ENCODE data around the gene FBXW11. TPM values are rescaled to one million over a fixed set of nuclear protein-coding genes. Genes with fewer than 3 reads are reported as not detected.

The FBXW11 gene
- total and polyA plus RNA-seq, 12 donors, result 6.8 to 89.0 (median 60.3) TPM

DNA sequence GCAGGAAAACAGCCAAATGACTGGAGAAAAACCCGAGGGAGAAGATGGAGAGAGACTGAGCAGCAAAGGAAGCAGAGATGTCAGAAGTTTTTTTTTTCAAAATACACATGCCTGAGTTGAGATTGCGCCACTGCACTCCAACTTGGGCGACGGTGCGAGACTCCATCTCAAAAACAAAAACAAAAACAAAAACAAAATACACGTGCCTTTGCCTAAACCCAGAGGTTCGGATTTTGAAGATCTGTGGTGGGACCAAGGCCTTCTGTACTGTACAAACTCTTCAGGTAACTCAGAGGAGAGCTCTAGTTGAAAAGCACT is 38.8 kb upstream of the FBXW11 start:
- no peak overlapping the region for H3K4me3 ChIP-seq
- no peak for DNase-seq
- no peaks in the 10 kb centered on the region for H3K9me3 ChIP-seq (replicated peaks in 1 of 3)
- TF ChIP-seq POLR2A (IDR thresholded peaks at IDR 0.05), result no peak
- TF ChIP-seq, protein P1, sequence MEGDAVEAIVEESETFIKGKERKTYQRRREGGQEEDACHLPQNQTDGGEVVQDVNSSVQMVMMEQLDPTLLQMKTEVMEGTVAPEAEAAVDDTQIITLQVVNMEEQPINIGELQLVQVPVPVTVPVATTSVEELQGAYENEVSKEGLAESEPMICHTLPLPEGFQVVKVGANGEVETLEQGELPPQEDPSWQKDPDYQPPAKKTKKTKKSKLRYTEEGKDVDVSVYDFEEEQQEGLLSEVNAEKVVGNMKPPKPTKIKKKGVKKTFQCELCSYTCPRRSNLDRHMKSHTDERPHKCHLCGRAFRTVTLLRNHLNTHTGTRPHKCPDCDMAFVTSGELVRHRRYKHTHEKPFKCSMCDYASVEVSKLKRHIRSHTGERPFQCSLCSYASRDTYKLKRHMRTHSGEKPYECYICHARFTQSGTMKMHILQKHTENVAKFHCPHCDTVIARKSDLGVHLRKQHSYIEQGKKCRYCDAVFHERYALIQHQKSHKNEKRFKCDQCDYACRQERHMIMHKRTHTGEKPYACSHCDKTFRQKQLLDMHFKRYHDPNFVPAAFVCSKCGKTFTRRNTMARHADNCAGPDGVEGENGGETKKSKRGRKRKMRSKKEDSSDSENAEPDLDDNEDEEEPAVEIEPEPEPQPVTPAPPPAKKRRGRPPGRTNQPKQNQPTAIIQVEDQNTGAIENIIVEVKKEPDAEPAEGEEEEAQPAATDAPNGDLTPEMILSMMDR (IDR thresholded peaks at IDR 0.05), result no peak
- H3K27me3 ChIP-seq, result no peaks in the 10 kb centered on the region
- 81 to 91% (median 84%) methylated on average over 7 of the region's 7 CpGs for WGBS, 4 donors
- no peak overlapping the region for H3K27ac ChIP-seq
- intact Hi-C loops (cut with DNase I), result loop anchor here in 1 of 2 donors (10.0 kb wide), 1 partner anchor 130 kb away; no protein-coding TSS in a partner anchor
- H3K4me1 ChIP-seq (replicated peaks in 1 of 2), result peaks cover 0 to 8% of the 10 kb centered on the region in 2 donors
- H3K36me3 ChIP-seq (replicated peaks in 1 of 2), result peaks cover 0 to 14% of the 10 kb centered on the region in 2 donors

DNA sequence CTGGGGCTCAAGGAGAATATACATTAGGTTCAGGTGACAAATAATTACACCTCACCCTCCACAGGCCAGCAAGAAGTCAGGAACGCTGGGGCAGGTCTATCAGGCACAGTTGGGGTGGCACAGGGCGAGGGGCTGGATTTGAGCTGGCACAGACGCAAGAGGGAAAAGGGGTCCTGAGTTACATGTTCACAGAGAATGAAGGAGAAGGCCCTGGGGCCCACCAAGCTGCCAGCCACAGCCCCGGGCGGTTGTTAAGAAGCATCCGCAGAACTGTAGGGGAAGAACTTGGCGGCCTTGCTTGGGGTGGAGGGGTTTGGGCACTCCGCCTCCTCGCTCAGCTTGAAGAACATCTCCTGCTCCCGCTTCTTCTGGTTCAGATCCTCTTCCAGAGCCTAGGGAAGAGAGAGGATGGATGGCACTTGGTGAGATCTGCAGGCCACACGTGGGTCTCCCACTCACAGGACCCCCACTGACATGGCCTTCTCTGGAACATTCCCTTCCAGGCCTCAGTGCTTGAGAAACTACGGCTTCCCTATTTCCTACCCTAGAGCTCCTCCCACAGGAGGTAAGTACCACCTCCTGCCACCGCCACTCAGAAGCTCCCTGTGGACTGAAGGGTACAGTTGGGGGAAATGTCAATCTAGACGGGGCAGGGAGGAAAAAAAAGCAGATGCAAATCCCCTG is 38.3 kb upstream of the FBXW11 start:
- no peak for DNase-seq
- H3K4me3 ChIP-seq, result no peak overlapping the region
- TF ChIP-seq, protein P1 (IDR thresholded peaks at IDR 0.05), result no peak
- no peak for TF ChIP-seq POLR2A (IDR thresholded peaks at IDR 0.05)
- no peaks in the 10 kb centered on the region for H3K27me3 ChIP-seq
- intact Hi-C loops (cut with DNase I), result loop anchor here in 1 of 2 donors (10.0 kb wide), 1 partner anchor 130 kb away; no protein-coding TSS in a partner anchor
- no peak overlapping the region for H3K27ac ChIP-seq
- WGBS, 4 donors, result 90 to 94% (median 92%) methylated on average over 14 of the region's 14 CpGs
- H3K9me3 ChIP-seq (replicated peaks in 1 of 3), result no peaks in the 10 kb centered on the region
- H3K4me1 ChIP-seq (replicated peaks in 1 of 2), result peaks cover 0 to 8% of the 10 kb centered on the region in 2 donors
- peaks cover 0 to 14% of the 10 kb centered on the region in 2 donors for H3K36me3 ChIP-seq (replicated peaks in 1 of 2)

DNA sequence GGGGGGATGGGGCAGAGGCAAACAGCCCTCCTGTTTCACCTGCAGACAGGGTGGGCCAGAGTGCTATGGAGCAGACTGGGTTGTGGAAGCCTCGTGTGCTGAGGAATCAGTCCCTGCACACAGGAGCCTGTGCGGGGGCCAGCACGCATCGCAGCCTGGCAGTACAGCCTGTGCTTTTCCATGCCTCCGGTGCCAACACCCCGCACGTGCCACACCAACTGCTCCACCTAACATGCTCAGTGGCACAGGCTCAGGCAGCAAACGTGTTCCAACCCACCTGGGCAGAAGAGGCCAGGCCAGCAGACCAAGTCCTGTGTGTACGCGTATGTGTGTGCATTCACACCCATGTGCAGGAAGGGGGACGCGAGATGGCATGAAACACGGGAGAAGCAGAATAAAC is 37.4 kb upstream of the FBXW11 start:
- intact Hi-C loops (cut with DNase I), result loop anchor here in 1 of 2 donors (10.0 kb wide), 1 partner anchor 129 kb away; no protein-coding TSS in a partner anchor
- Histone ChIP-seq H3K36me3 (replicated peaks in 1 of 2) (peaks cover 0 to 14% of the 10 kb centered on the region in 2 donors), H3K4me3 (no peak overlapping the region), H3K9me3 (replicated peaks in 1 of 3) (no peaks in the 10 kb centered on the region), H3K4me1 (replicated peaks in 1 of 2) (peaks cover 0 to 8% of the 10 kb centered on the region in 2 donors), H3K27ac (no peak overlapping the region), H3K27me3 (no peaks in the 10 kb centered on the region)
- no peak for TF ChIP-seq POLR2A (IDR thresholded peaks at IDR 0.05)
- TF ChIP-seq, protein P1 (IDR thresholded peaks at IDR 0.05), result no peak
- DNase-seq, result no peak
- WGBS, 4 donors, result 86 to 97% (median 95%) methylated on average over 9 to 13 of the region's 13 CpGs

DNA sequence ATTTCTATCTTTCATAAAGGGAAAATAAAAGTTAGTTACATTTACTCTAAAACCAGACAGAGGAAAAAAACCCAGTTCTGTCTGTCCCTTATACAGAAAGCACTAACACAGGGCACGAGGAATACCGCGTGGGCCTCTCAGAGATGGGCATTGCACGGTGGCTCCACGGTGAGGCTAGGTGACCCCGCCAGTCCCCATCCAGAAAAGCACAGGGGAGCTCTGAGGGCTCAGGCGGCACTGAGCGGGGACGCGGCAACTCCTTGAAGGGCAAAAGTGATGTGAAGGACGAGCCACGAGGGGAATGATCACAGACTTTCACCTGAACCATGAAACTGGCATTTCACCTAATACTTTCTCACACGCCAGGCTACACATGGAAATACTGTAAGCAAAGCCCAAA is 35.7 kb upstream of the FBXW11 start:
- TF ChIP-seq, protein P1 (IDR thresholded peaks at IDR 0.05), result no peak
- TF ChIP-seq POLR2A (IDR thresholded peaks at IDR 0.05), result no peak
- intact Hi-C loops (cut with DNase I), result loop anchor here in 1 of 2 donors (10.0 kb wide), 1 partner anchor 127 kb away; no protein-coding TSS in a partner anchor
- 82 to 92% (median 87%) methylated on average over 13 of the region's 13 CpGs for WGBS, 4 donors
- no peaks in the 10 kb centered on the region for H3K27me3 ChIP-seq
- H3K9me3 ChIP-seq (replicated peaks in 1 of 3), result no peaks in the 10 kb centered on the region
- no peak overlapping the region for H3K4me3 ChIP-seq
- H3K4me1 ChIP-seq (replicated peaks in 1 of 2), result no peaks in the 10 kb centered on the region
- H3K27ac ChIP-seq, result no peak overlapping the region
- H3K36me3 ChIP-seq (replicated peaks in 1 of 2), result peaks cover 0 to 14% of the 10 kb centered on the region in 2 donors
- no peak for DNase-seq

Data from adrenal gland (tissue), 12 donors.